ENCODE measurements around the gene TIMM8A.

DNA sequence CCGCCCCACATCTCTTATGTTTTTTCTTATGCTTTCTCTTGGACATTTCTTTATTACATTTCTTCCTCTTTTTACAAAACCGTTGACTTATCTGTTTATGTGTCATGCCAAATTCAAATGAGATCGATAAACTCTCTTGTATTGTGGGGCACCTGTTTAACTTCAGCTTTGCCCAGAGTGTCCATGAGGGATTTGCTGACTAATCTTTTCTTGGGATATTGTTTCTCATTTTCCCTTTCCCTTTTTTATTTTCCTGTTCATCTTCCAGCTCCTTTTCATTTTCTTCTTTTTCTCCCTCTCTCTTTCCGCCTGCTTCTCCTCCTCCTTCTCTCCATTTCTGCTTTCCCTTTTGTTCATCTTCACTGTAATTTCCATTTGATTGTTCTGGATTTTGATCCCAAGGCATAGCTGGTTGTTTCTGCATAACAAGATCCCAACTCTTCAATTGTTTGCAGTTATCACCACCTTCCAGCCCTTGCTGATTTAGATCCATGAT is 10.7 kb downstream of the TIMM8A start:
- TF ChIP-seq, protein P1, sequence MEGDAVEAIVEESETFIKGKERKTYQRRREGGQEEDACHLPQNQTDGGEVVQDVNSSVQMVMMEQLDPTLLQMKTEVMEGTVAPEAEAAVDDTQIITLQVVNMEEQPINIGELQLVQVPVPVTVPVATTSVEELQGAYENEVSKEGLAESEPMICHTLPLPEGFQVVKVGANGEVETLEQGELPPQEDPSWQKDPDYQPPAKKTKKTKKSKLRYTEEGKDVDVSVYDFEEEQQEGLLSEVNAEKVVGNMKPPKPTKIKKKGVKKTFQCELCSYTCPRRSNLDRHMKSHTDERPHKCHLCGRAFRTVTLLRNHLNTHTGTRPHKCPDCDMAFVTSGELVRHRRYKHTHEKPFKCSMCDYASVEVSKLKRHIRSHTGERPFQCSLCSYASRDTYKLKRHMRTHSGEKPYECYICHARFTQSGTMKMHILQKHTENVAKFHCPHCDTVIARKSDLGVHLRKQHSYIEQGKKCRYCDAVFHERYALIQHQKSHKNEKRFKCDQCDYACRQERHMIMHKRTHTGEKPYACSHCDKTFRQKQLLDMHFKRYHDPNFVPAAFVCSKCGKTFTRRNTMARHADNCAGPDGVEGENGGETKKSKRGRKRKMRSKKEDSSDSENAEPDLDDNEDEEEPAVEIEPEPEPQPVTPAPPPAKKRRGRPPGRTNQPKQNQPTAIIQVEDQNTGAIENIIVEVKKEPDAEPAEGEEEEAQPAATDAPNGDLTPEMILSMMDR (IDR thresholded peaks at IDR 0.05): no peak
- TF ChIP-seq POLR2AphosphoS5 (IDR thresholded peaks at IDR 0.05; ENCODE audit: low read depth, low read length) (no peak), RXRA (IDR thresholded peaks at IDR 0.05; ENCODE audit: borderline replicate concordance, low read depth) (no peak), RAD21 (IDR thresholded peaks at IDR 0.05; ENCODE audit: low read length) (no peak)

Measured in SK-N-SH (cell line).